ENCODE measurements around the gene KLK2.

DNA sequence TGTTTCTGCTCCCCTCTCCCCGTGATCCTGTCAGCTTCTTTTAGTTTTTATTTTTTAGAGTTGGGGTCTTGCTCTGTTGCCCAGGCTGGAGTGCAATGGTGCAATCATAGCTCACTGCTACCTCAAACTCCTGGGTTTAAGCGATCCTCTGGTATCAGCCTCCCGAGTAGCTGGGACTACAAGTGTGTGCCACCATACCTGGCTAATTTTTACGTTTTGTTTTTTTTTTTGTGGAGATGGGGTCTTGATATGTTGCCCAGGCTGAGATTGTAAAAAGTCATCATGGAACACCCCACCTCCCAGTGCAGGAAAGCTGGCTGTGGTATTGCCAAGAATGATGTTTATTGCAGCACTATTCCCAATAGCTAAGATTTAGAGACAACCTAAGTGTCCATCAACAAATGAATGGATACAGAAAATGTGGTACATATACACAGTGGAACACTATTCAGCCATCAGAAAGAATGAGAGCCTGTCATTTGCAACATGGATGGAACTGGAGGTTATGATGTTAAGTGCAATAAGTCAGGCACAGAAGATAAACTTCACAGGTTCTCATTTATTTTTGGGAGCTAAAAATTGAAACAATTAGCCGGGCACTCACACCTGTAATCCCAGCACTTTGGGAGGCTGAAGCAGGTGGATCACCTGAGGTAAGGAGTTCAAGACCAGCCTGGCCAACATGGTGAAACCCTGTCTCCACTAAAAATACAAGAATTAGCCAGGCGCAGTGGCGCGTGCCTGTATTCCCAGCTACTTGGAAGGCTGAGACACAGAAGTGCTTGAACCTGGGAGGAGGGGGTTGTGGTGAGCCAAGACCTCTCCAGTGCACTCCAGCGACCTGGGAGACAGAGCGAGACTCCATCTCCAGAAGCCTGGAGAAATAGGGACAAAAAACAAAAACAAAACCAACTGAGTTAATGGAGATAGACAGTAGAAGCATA lies 33.3 kb upstream of the KLK2 start:
- TF ChIP-seq POLR2A (IDR thresholded peaks at IDR 0.05) (no peak), POLR2AphosphoS5 (IDR thresholded peaks at IDR 0.05) (no peak)
- TF ChIP-seq, protein P1, sequence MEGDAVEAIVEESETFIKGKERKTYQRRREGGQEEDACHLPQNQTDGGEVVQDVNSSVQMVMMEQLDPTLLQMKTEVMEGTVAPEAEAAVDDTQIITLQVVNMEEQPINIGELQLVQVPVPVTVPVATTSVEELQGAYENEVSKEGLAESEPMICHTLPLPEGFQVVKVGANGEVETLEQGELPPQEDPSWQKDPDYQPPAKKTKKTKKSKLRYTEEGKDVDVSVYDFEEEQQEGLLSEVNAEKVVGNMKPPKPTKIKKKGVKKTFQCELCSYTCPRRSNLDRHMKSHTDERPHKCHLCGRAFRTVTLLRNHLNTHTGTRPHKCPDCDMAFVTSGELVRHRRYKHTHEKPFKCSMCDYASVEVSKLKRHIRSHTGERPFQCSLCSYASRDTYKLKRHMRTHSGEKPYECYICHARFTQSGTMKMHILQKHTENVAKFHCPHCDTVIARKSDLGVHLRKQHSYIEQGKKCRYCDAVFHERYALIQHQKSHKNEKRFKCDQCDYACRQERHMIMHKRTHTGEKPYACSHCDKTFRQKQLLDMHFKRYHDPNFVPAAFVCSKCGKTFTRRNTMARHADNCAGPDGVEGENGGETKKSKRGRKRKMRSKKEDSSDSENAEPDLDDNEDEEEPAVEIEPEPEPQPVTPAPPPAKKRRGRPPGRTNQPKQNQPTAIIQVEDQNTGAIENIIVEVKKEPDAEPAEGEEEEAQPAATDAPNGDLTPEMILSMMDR (IDR thresholded peaks at IDR 0.05 in 8 of 11, conservative IDR thresholded peaks at IDR 0.05 in 3 of 11): no peak

Measured in spleen (tissue), 7 donors.